GM23338 (cell line): ENCODE measurements around the gene RPS6KA3. TPM values are rescaled to one million over a fixed set of nuclear protein-coding genes. Genes with fewer than 3 reads are reported as not detected.

ENCODE experiments used
- ATAC-seq: fragments of 200-7000 bp; cut with Tn5 transposase; 3 replicates; pipeline ENCODE4 v1.9.1; 2020
- DNase-seq: peaks from one replicate; pipeline ENCODE4 v3.0.0-alpha.2; 2015; ENCODE audit warnings: low spot score
- H2AFZ ChIP-seq: fragments of 200-600 bp; sonication (generic); 2 replicates; pipeline ENCODE4 v1.8.0; 2016; ENCODE audit warnings: antibody characterized with exemption, mild to moderate bottlenecking, moderate library complexity
- H3F3A ChIP-seq: fragments of 200-600 bp; sonication (generic); replicated peaks from 2 replicates; pipeline ENCODE4 v1.8.0; 2017; ENCODE audit warnings: antibody characterized with exemption, mixed run types, low read depth
- H3K27ac ChIP-seq: fragments of 200-600 bp; sonication (generic); 2 replicates; pipeline ENCODE4 v1.6.1; 2016; ENCODE audit warnings: low read depth
- H3K27me3 ChIP-seq: fragments of 200-600 bp; sonication (generic); 2 replicates; pipeline ENCODE4 v1.8.0; 2016; ENCODE audit warnings: mild to moderate bottlenecking, mixed run types, moderate library complexity; ENCODE audit not compliant: insufficient read depth
- H3K36me3 ChIP-seq: fragments of 200-600 bp; sonication (generic); 2 replicates; pipeline ENCODE4 v1.8.0; 2016; ENCODE audit warnings: mild to moderate bottlenecking; ENCODE audit not compliant: insufficient read depth
- H3K4me1 ChIP-seq: fragments of 200-600 bp; sonication (generic); 2 replicates; pipeline ENCODE4 v1.8.0; 2016; ENCODE audit warnings: mild to moderate bottlenecking, moderate library complexity; ENCODE audit not compliant: insufficient read depth
- H3K4me2 ChIP-seq: fragments of 200-600 bp; sonication (generic); 2 replicates; pipeline ENCODE4 v1.7.1; 2017; ENCODE audit warnings: mixed run types
- H3K4me3 ChIP-seq: fragments of 200-600 bp; sonication (generic); 2 replicates; pipeline ENCODE4 v1.6.1; 2016; ENCODE audit warnings: mixed run types
- H3K79me2 ChIP-seq: fragments of 200-600 bp; sonication (generic); replicated peaks from 2 replicates; pipeline ENCODE4 v1.8.0; 2017; ENCODE audit warnings: mild to moderate bottlenecking; ENCODE audit not compliant: insufficient read depth
- H3K9me2 ChIP-seq: fragments of 200-600 bp; sonication (generic); 2 replicates; pipeline ENCODE4 v1.8.0; 2017; ENCODE audit not compliant: insufficient read depth
- H4K20me1 ChIP-seq: fragments of 200-600 bp; sonication (generic); replicated peaks from 2 replicates; pipeline ENCODE4 v1.8.0; 2017; ENCODE audit warnings: mild to moderate bottlenecking; ENCODE audit not compliant: insufficient read depth
- H3K27ac Mint-ChIP-seq: 2 replicates; pipeline ENCODE4 v1.8.0; 2020; ENCODE audit warnings: inconsistent platforms, mild to moderate bottlenecking, moderate library complexity, mixed read lengths
- H3K27me3 Mint-ChIP-seq: 3 replicates; pipeline ENCODE4 v1.8.0; 2022; ENCODE audit warnings: low read depth, mild to moderate bottlenecking, moderate library complexity, mixed read lengths, inconsistent platforms; ENCODE audit not compliant: insufficient read depth, poor library complexity
- H3K36me3 Mint-ChIP-seq: 3 replicates; pipeline ENCODE4 v1.8.0; 2021; ENCODE audit warnings: low read depth, mild to moderate bottlenecking, inconsistent platforms, moderate library complexity, mixed read lengths
- H3K4me1 Mint-ChIP-seq: 3 replicates; pipeline ENCODE4 v1.8.0; 2020; ENCODE audit warnings: mild to moderate bottlenecking, inconsistent platforms, mixed read lengths
- H3K4me3 Mint-ChIP-seq: 3 replicates; pipeline ENCODE4 v1.8.0; 2021; ENCODE audit warnings: moderate library complexity, mild to moderate bottlenecking, inconsistent platforms, mixed read lengths
- H3K9me3 Mint-ChIP-seq: 3 replicates; pipeline ENCODE4 v1.8.0; 2020; ENCODE audit warnings: moderate library complexity, mild to moderate bottlenecking, inconsistent platforms, mixed read lengths
- EZH2phosphoT487 ChIP-seq: fragments of 200-600 bp; sonication (generic); IDR thresholded peaks from one replicate; pipeline ENCODE4 v1.8.1; 2018; ENCODE audit warnings: antibody characterized with exemption; ENCODE audit not compliant: unreplicated experiment
- NANOG ChIP-seq: IDR thresholded peaks from 2 replicates; pipeline ENCODE4 v1.6.1; 2016; ENCODE audit warnings: antibody characterized with exemption, borderline replicate concordance
- STAT1 ChIP-seq: IDR thresholded peaks from one replicate; pipeline ENCODE4 v1.6.1; 2016; ENCODE audit warnings: antibody characterized with exemption; ENCODE audit not compliant: unreplicated experiment
- ZNF114 ChIP-seq: fragments of 250-450 bp; sonication (Bioruptor Pico); IDR thresholded peaks from 2 replicates; pipeline ENCODE4 v1.5.0; 2020; ENCODE audit warnings: mild to moderate bottlenecking, moderate library complexity
- ZNF331 ChIP-seq: fragments of 250-450 bp; sonication (Bioruptor Pico); IDR thresholded peaks from 2 replicates; pipeline ENCODE4 v1.5.0; 2020; ENCODE audit warnings: low read depth, mild to moderate bottlenecking, moderate library complexity
- polyA plus RNA-seq: library from polyadenylated mRNA; unstranded; fragments of >200 nt; fragmentation: Nextera tagmentation; extraction: Ambion mirVana; gene quantifications from 2 replicates; pipeline ENCODE4 v1.2.1, GENCODE V29; 2016
- total RNA-seq: library from RNA; depleted of rRNA; stranded (reverse); fragments of >200 nt; shearing (Covaris generic); gene quantifications from 2 replicates; pipeline ENCODE4 v1.2.3, GENCODE V29; 2014
- TF ChIP-seq, protein P1 (sequence below), 2 experiments: fragments of 200-600 bp in 1 of 2; sonication (generic) in 1 of 2; conservative IDR thresholded peaks; 2 replicates each; pipeline versions ENCODE4 v1.5.1 to v1.6.1; 2016 to 2017; ENCODE audit warnings: antibody characterized with exemption in 2 of 2, low read depth in 2 of 2, mild to moderate bottlenecking in 2 of 2, moderate library complexity in 1 of 2
- TF ChIP-seq, protein P2 (sequence below): IDR thresholded peaks from 2 replicates; pipeline ENCODE4 v1.6.1; 2016; ENCODE audit warnings: antibody characterized with exemption
- TF ChIP-seq, protein P3 (sequence below): fragments of 250-450 bp; sonication (Bioruptor Pico); IDR thresholded peaks from 2 replicates; pipeline ENCODE4 v1.5.0; 2020; ENCODE audit warnings: mild to moderate bottlenecking, moderate library complexity

The RPS6KA3 gene
- total and polyA plus RNA-seq, 2 experiments from 2014 or later: 3.2 to 12.2 TPM

DNA sequence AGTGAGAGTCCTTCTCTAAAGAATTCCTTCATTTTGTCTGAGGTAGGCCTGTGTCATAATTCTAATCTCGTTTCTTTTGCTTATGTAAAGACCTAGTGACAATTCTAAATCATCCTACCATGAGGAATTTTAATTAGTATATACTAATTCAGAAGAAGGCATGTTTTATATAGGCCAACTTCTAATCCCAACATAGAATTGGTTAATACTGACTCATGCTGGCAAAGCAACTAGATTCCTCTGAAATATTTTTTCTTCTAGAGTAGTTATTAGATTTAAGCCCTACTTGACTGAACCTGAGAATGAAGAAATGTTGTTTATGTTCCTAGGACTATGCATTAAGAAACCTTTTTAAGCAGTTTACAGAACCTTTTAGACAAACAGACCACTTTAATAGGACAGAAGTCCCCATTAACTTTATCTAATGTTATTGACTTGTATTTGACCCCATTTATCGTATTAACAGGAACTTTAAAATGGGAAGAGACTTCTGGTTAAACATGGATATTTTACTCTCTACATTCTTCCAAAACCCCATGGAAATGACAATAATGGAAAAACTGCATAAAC is 69.0 kb downstream of the RPS6KA3 start:
- Histone ChIP-seq H3K27ac (no peak overlapping the region), H3K27me3 (no peaks in the 10 kb centered on the region), H3K4me2 (no peak overlapping the region), H2AFZ (no peak overlapping the region), H3K36me3 (no peaks in the 10 kb centered on the region), H3K4me3 (no peak overlapping the region), H3K4me1 (no peaks in the 10 kb centered on the region), H4K20me1 (no peaks in the 10 kb centered on the region), H3F3A (no peaks in the 10 kb centered on the region), H3K79me2 (no peaks in the 10 kb centered on the region), H3K9me2 (no peaks in the 10 kb centered on the region)
- no peaks in the 10 kb centered on the region for H3K4me1 Mint-ChIP-seq
- no peak for DNase-seq
- H3K27me3 Mint-ChIP-seq: no peaks in the 10 kb centered on the region
- no peaks in the 10 kb centered on the region; the same call in 2 of the 3 replicates for H3K9me3 Mint-ChIP-seq
- ATAC-seq: no peak
- H3K27ac Mint-ChIP-seq: no peak overlapping the region; the same call in 1 of the 2 replicates
- TF ChIP-seq, protein P1, sequence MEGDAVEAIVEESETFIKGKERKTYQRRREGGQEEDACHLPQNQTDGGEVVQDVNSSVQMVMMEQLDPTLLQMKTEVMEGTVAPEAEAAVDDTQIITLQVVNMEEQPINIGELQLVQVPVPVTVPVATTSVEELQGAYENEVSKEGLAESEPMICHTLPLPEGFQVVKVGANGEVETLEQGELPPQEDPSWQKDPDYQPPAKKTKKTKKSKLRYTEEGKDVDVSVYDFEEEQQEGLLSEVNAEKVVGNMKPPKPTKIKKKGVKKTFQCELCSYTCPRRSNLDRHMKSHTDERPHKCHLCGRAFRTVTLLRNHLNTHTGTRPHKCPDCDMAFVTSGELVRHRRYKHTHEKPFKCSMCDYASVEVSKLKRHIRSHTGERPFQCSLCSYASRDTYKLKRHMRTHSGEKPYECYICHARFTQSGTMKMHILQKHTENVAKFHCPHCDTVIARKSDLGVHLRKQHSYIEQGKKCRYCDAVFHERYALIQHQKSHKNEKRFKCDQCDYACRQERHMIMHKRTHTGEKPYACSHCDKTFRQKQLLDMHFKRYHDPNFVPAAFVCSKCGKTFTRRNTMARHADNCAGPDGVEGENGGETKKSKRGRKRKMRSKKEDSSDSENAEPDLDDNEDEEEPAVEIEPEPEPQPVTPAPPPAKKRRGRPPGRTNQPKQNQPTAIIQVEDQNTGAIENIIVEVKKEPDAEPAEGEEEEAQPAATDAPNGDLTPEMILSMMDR (conservative IDR thresholded peaks at IDR 0.05; ENCODE audit: low read depth in 2 of 2): no peak
- TF ChIP-seq ZNF114 (no peak), EZH2phosphoT487 (no peak), ZNF331 (CRISPR knock-in tag) (no peak)
- TF ChIP-seq, protein P2, sequence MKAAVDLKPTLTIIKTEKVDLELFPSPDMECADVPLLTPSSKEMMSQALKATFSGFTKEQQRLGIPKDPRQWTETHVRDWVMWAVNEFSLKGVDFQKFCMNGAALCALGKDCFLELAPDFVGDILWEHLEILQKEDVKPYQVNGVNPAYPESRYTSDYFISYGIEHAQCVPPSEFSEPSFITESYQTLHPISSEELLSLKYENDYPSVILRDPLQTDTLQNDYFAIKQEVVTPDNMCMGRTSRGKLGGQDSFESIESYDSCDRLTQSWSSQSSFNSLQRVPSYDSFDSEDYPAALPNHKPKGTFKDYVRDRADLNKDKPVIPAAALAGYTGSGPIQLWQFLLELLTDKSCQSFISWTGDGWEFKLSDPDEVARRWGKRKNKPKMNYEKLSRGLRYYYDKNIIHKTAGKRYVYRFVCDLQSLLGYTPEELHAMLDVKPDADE: no peak
- no peak overlapping the region for H3K4me3 Mint-ChIP-seq
- peaks cover 2% of the 10 kb centered on the region; the same call in 1 of the 3 replicates for H3K36me3 Mint-ChIP-seq

DNA sequence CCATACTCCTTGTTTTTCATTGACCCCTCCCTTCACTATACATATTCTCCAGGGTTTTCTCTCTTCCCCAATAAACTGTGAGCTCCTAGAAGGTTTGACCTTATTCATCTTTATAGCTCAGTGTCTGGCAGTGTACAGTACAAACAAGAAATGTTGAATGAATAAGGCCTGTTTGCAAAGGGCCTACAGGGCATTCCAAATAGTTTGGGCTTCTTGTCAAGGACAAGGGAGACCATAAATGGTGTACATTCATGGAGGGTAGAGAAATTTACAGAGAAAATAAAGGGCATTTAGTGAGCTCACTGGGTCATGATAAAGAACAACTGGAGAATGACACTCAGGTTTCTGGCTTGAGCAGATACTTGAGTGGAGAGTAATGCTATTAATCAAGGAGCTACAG is 77.5 kb downstream of the RPS6KA3 start:
- Histone ChIP-seq H3K4me1 (no peaks in the 10 kb centered on the region), H3K79me2 (no peaks in the 10 kb centered on the region), H4K20me1 (no peaks in the 10 kb centered on the region), H3K27ac (no peak overlapping the region), H2AFZ (no peak overlapping the region), H3K9me2 (no peaks in the 10 kb centered on the region), H3K4me3 (no peak overlapping the region), H3K27me3 (no peaks in the 10 kb centered on the region), H3K4me2 (no peak overlapping the region), H3F3A (no peaks in the 10 kb centered on the region), H3K36me3 (no peaks in the 10 kb centered on the region)
- H3K4me1 Mint-ChIP-seq: no peaks in the 10 kb centered on the region
- ATAC-seq (no peak), DNase-seq (no peak)
- H3K27me3 Mint-ChIP-seq: no peaks in the 10 kb centered on the region
- H3K27ac Mint-ChIP-seq: no peak overlapping the region
- H3K36me3 Mint-ChIP-seq: peaks cover 16% of the 10 kb centered on the region; the same call in 2 of the 3 replicates
- H3K4me3 Mint-ChIP-seq: no peak overlapping the region
- H3K9me3 Mint-ChIP-seq: no peaks in the 10 kb centered on the region
- TF ChIP-seq STAT1 (no peak), ZNF331 (CRISPR knock-in tag) (no peak), NANOG (no peak), EZH2phosphoT487 (no peak)
- TF ChIP-seq, protein P1 (conservative IDR thresholded peaks at IDR 0.05; ENCODE audit: low read depth in 2 of 2): no peak
- TF ChIP-seq, protein P3, sequence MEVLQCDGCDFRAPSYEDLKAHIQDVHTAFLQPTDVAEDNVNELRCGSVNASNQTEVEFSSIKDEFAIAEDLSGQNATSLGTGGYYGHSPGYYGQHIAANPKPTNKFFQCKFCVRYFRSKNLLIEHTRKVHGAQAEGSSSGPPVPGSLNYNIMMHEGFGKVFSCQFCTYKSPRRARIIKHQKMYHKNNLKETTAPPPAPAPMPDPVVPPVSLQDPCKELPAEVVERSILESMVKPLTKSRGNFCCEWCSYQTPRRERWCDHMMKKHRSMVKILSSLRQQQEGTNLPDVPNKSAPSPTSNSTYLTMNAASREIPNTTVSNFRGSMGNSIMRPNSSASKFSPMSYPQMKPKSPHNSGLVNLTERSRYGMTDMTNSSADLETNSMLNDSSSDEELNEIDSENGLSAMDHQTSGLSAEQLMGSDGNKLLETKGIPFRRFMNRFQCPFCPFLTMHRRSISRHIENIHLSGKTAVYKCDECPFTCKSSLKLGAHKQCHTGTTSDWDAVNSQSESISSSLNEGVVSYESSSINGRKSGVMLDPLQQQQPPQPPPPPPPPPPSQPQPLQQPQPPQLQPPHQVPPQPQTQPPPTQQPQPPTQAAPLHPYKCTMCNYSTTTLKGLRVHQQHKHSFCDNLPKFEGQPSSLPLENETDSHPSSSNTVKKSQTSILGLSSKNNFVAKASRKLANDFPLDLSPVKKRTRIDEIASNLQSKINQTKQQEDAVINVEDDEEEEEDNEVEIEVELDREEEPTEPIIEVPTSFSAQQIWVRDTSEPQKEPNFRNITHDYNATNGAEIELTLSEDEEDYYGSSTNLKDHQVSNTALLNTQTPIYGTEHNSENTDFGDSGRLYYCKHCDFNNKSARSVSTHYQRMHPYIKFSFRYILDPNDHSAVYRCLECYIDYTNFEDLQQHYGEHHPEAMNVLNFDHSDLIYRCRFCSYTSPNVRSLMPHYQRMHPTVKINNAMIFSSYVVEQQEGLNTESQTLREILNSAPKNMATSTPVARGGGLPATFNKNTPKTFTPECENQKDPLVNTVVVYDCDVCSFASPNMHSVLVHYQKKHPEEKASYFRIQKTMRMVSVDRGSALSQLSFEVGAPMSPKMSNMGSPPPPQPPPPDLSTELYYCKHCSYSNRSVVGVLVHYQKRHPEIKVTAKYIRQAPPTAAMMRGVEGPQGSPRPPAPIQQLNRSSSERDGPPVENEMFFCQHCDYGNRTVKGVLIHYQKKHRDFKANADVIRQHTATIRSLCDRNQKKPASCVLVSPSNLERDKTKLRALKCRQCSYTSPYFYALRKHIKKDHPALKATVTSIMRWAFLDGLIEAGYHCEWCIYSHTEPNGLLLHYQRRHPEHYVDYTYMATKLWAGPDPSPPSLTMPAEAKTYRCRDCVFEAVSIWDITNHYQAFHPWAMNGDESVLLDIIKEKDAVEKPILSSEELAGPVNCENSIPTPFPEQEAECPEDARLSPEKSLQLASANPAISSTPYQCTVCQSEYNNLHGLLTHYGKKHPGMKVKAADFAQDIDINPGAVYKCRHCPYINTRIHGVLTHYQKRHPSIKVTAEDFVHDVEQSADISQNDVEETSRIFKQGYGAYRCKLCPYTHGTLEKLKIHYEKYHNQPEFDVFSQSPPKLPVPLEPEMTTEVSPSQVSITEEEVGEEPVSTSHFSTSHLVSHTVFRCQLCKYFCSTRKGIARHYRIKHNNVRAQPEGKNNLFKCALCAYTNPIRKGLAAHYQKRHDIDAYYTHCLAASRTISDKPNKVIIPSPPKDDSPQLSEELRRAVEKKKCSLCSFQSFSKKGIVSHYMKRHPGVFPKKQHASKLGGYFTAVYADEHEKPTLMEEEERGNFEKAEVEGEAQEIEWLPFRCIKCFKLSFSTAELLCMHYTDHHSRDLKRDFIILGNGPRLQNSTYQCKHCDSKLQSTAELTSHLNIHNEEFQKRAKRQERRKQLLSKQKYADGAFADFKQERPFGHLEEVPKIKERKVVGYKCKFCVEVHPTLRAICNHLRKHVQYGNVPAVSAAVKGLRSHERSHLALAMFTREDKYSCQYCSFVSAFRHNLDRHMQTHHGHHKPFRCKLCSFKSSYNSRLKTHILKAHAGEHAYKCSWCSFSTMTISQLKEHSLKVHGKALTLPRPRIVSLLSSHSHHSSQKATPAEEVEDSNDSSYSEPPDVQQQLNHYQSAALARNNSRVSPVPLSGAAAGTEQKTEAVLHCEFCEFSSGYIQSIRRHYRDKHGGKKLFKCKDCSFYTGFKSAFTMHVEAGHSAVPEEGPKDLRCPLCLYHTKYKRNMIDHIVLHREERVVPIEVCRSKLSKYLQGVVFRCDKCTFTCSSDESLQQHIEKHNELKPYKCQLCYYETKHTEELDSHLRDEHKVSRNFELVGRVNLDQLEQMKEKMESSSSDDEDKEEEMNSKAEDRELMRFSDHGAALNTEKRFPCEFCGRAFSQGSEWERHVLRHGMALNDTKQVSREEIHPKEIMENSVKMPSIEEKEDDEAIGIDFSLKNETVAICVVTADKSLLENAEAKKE (CRISPR knock-in tag): no peak
- TF ChIP-seq, protein P2: no peak
